Prostate gland (tissue), 2 donors: ENCODE results near the gene SOHLH1.

Experiments
- CTCF ChIP-seq, 4 experiments: fragments of 200-600 bp in 2 of 4; fragments of 450-650 bp in 2 of 4; sonication (generic) in 2 of 4; IDR thresholded peaks; 1 replicate in 3 of 4; 2 replicates in 1 of 4; pipeline ENCODE4 v1.5.1; 2016 to 2019; ENCODE audit warnings: antibody characterized with exemption in 4 of 4, mild to moderate bottlenecking in 2 of 4, moderate library complexity in 2 of 4
- POLR2A ChIP-seq: fragments of 450-650 bp; IDR thresholded peaks from one replicate; pipeline ENCODE4 v1.6.1; 2016; ENCODE audit warnings: antibody characterized with exemption, mild to moderate bottlenecking

- no peak for TF ChIP-seq CTCF (IDR thresholded peaks at IDR 0.05)
- no peak for TF ChIP-seq POLR2A
Measured at GRCh38 chr9:135678236-135679017, 20.9 kb downstream of the SOHLH1 start.
